HUES6 (cell line): ENCODE measurements around the gene DOK6.

Experiments used
- H3K27ac ChIP-seq: 2 replicates; pipeline ENCODE4 v1.7.0; 2013; ENCODE audit warnings: low read depth, mild to moderate bottlenecking, low read length, inconsistent platforms
- H3K27me3 ChIP-seq: 2 replicates; pipeline ENCODE4 v1.6.1; 2013; ENCODE audit warnings: low read length; ENCODE audit not compliant: control insufficient read depth, insufficient read depth
- H3K36me3 ChIP-seq: 2 replicates; pipeline ENCODE4 v1.6.1; 2013; ENCODE audit warnings: low read length; ENCODE audit not compliant: control insufficient read depth, insufficient read depth
- H3K4me1 ChIP-seq: 2 replicates; pipeline ENCODE4 v1.6.1; 2013; ENCODE audit warnings: low read length; ENCODE audit not compliant: control insufficient read depth, insufficient read depth
- H3K4me3 ChIP-seq: 2 replicates; pipeline ENCODE4 v1.5.1; 2013; ENCODE audit warnings: low read depth, low read length
- H3K9ac ChIP-seq: one replicate; pipeline ENCODE4 v1.6.1; 2013; ENCODE audit warnings: mild to moderate bottlenecking, low read length
- H3K9me3 ChIP-seq: 2 replicates; pipeline ENCODE4 v1.6.1; 2013; ENCODE audit warnings: low read depth, low read length; ENCODE audit not compliant: control insufficient read depth, insufficient read depth

DOK6 gene

GRCh38 chr18:69708844-69709243 is 308.2 kb downstream of the DOK6 start:
- Histone ChIP-seq H3K4me3 (no peak overlapping the region), H3K9ac (no peak overlapping the region), H3K27ac (no peak overlapping the region), H3K4me1 (no peaks in the 10 kb centered on the region), H3K9me3 (peaks cover 12% of the 10 kb centered on the region; the same call in 1 of the 2 replicates), H3K27me3 (no peaks in the 10 kb centered on the region; the same call in 1 of the 2 replicates), H3K36me3 (no peaks in the 10 kb centered on the region; the same call in 1 of the 2 replicates)

- H3K9ac ChIP-seq, result no peak overlapping the region
- H3K36me3 ChIP-seq, result no peaks in the 10 kb centered on the region
- no peaks in the 10 kb centered on the region for H3K27me3 ChIP-seq
- H3K27ac ChIP-seq, result no peak overlapping the region
- peaks cover 23% of the 10 kb centered on the region for H3K9me3 ChIP-seq
- H3K4me3 ChIP-seq, result no peak overlapping the region
- H3K4me1 ChIP-seq, result no peaks in the 10 kb centered on the region
Measured at GRCh38 chr18:69715191-69715795, 314.6 kb downstream of the DOK6 start.

- Histone ChIP-seq H3K27me3 (no peaks in the 10 kb centered on the region), H3K9me3 (peaks cover 23% of the 10 kb centered on the region), H3K4me1 (no peaks in the 10 kb centered on the region), H3K9ac (no peak overlapping the region), H3K4me3 (no peak overlapping the region), H3K36me3 (no peaks in the 10 kb centered on the region), H3K27ac (no peak overlapping the region)
Measured at GRCh38 chr18:69717586-69717985, 316.9 kb downstream of the DOK6 start.

- H3K9me3 ChIP-seq, result peaks cover 23% of the 10 kb centered on the region
- no peaks in the 10 kb centered on the region for H3K4me1 ChIP-seq
- H3K9ac ChIP-seq, result no peak overlapping the region
- H3K27me3 ChIP-seq, result no peaks in the 10 kb centered on the region
- H3K36me3 ChIP-seq, result no peaks in the 10 kb centered on the region
- H3K4me3 ChIP-seq, result no peak overlapping the region
- no peak overlapping the region for H3K27ac ChIP-seq
Measured at GRCh38 chr18:69718912-69719547, 318.3 kb downstream of the DOK6 start.

- no peak overlapping the region for H3K9ac ChIP-seq
Measured at GRCh38 chr18:69720422-69720821, 319.7 kb downstream of the DOK6 start.

GRCh38 chr18:69723434-69723833 is 322.7 kb downstream of the DOK6 start:
- no peak overlapping the region for H3K4me3 ChIP-seq
- H3K9me3 ChIP-seq, result peaks cover 18% of the 10 kb centered on the region
- no peaks in the 10 kb centered on the region for H3K36me3 ChIP-seq
- H3K9ac ChIP-seq, result no peak overlapping the region
- H3K4me1 ChIP-seq, result 0 out of 2 replicates have a peak, but pooled peaks cover 3% of the 10 kb centered on the region
- no peaks in the 10 kb centered on the region for H3K27me3 ChIP-seq
- no peak overlapping the region for H3K27ac ChIP-seq

More at GRCh38 chr18:69720422-69720821, 319.7 kb downstream of the DOK6 start:
- H3K27me3 ChIP-seq, result no peaks in the 10 kb centered on the region
- no peaks in the 10 kb centered on the region for H3K36me3 ChIP-seq
- no peaks in the 10 kb centered on the region for H3K4me1 ChIP-seq
- H3K27ac ChIP-seq, result no peak overlapping the region
- H3K4me3 ChIP-seq, result no peak overlapping the region
- H3K9me3 ChIP-seq, result peaks cover 23% of the 10 kb centered on the region

- H3K9me3 ChIP-seq, result peaks cover 3% of the 10 kb centered on the region
- 0 out of 2 replicates have a peak, but pooled peaks cover 3% of the 10 kb centered on the region for H3K4me1 ChIP-seq
- no peak overlapping the region for H3K27ac ChIP-seq
- no peak overlapping the region for H3K4me3 ChIP-seq
- H3K9ac ChIP-seq, result no peak overlapping the region
- no peaks in the 10 kb centered on the region for H3K36me3 ChIP-seq
- no peaks in the 10 kb centered on the region for H3K27me3 ChIP-seq
Measured at GRCh38 chr18:69725009-69725408, 324.3 kb downstream of the DOK6 start.

- no peaks in the 10 kb centered on the region for H3K9me3 ChIP-seq
- no peak overlapping the region for H3K4me3 ChIP-seq
- no peak overlapping the region for H3K9ac ChIP-seq
- H3K36me3 ChIP-seq, result no peaks in the 10 kb centered on the region
- 0 out of 2 replicates have a peak, but pooled peaks cover 3% of the 10 kb centered on the region for H3K4me1 ChIP-seq
- H3K27me3 ChIP-seq, result no peaks in the 10 kb centered on the region
- no peak overlapping the region for H3K27ac ChIP-seq
Measured at GRCh38 chr18:69725855-69726508, 325.3 kb downstream of the DOK6 start.

GRCh38 chr18:69727912-69728572 is 327.4 kb downstream of the DOK6 start:
- no peaks in the 10 kb centered on the region for H3K36me3 ChIP-seq
- 0 out of 2 replicates have a peak, but pooled peaks cover 3% of the 10 kb centered on the region for H3K4me1 ChIP-seq

GRCh38 chr18:69730664-69731063 is 330.0 kb downstream of the DOK6 start:
- Histone ChIP-seq H3K4me3 (no peak overlapping the region), H3K4me1 (0 out of 2 replicates have a peak, but pooled peaks cover 3% of the 10 kb centered on the region), H3K9me3 (peaks cover 7% of the 10 kb centered on the region; the same call in 1 of the 2 replicates), H3K27me3 (no peaks in the 10 kb centered on the region), H3K27ac (no peak overlapping the region), H3K36me3 (no peaks in the 10 kb centered on the region), H3K9ac (no peak overlapping the region)

More at GRCh38 chr18:69727912-69728572, 327.4 kb downstream of the DOK6 start:
- H3K9ac ChIP-seq, result no peak overlapping the region
- no peaks in the 10 kb centered on the region for H3K27me3 ChIP-seq
- no peaks in the 10 kb centered on the region for H3K9me3 ChIP-seq
- H3K4me3 ChIP-seq, result no peak overlapping the region
- H3K27ac ChIP-seq, result no peak overlapping the region
